ENCODE results near the gene ABCC10.
"Not testable (repeated sequence)": the region's sequence is repeated elsewhere in the genome, so short reads cannot be mapped to it uniquely, and the experiment has no call there.

Gene ABCC10

GRCh38 chr6:43445576-43445975 lies 18.2 kb downstream of the ABCC10 start:
- no peak for TF ChIP-seq ZNF274 (IDR thresholded peaks at IDR 0.05; ENCODE audit: low read depth, low read length)
- H3K4me3 ChIP-seq (ENCODE audit: low read length): no peak overlapping the region

GRCh38 chr6:43447604-43448003 lies 20.3 kb downstream of the ABCC10 start:
- TF ChIP-seq ZNF274 (IDR thresholded peaks at IDR 0.05; ENCODE audit: low read depth, low read length): no peak
- H3K4me3 ChIP-seq (ENCODE audit: low read length): no peak overlapping the region

GRCh38 chr6:43448916-43449315 lies 21.6 kb downstream of the ABCC10 start:
- no peak overlapping the region for H3K4me3 ChIP-seq (ENCODE audit: low read length)
- TF ChIP-seq ZNF274 (IDR thresholded peaks at IDR 0.05; ENCODE audit: low read depth, low read length): no peak

GRCh38 chr6:43450699-43451131 lies 23.4 kb downstream of the ABCC10 start:
- no peak for TF ChIP-seq ZNF274 (IDR thresholded peaks at IDR 0.05; ENCODE audit: low read depth, low read length)
- no peak overlapping the region for H3K4me3 ChIP-seq (ENCODE audit: low read length)

- H3K4me3 ChIP-seq (ENCODE audit: low read length): no peak overlapping the region
- TF ChIP-seq ZNF274 (IDR thresholded peaks at IDR 0.05; ENCODE audit: low read depth, low read length): no peak
Measured at GRCh38 chr6:43451348-43451747, 24.0 kb downstream of the ABCC10 start.

- TF ChIP-seq ZNF274 (IDR thresholded peaks at IDR 0.05; ENCODE audit: low read depth, low read length): no peak
- H3K4me3 ChIP-seq (ENCODE audit: low read length): no peak overlapping the region
Measured at GRCh38 chr6:43451939-43452338, 24.6 kb downstream of the ABCC10 start.

GRCh38 chr6:43452896-43453295 lies 25.6 kb downstream of the ABCC10 start:
- no peak overlapping the region for H3K4me3 ChIP-seq (ENCODE audit: low read length)
- TF ChIP-seq ZNF274 (IDR thresholded peaks at IDR 0.05; ENCODE audit: low read depth, low read length): no peak

GRCh38 chr6:43453831-43454230 lies 26.5 kb downstream of the ABCC10 start:
- H3K4me3 ChIP-seq (ENCODE audit: low read length): no peak overlapping the region
- TF ChIP-seq ZNF274 (IDR thresholded peaks at IDR 0.05; ENCODE audit: low read depth, low read length): no peak

- H3K4me3 ChIP-seq (ENCODE audit: low read length): no peak overlapping the region; the same call in 1 of the 2 replicates
Measured at GRCh38 chr6:43454290-43454695, 27.0 kb downstream of the ABCC10 start.

GRCh38 chr6:43454696-43455530 lies 27.6 kb downstream of the ABCC10 start:
- H3K4me3 ChIP-seq (ENCODE audit: low read length): peak overlapping the region; percentile 60; the same call in 1 of the 2 replicates
- no peak for TF ChIP-seq ZNF274 (IDR thresholded peaks at IDR 0.05; ENCODE audit: low read depth, low read length)

More at GRCh38 chr6:43454290-43454695, 27.0 kb downstream of the ABCC10 start:
- TF ChIP-seq ZNF274 (IDR thresholded peaks at IDR 0.05; ENCODE audit: low read depth, low read length): no peak

GRCh38 chr6:43455531-43456428 lies 28.4 kb downstream of the ABCC10 start, which contains the start of gene DLK2:
TSS of gene DLK2 (minus strand) at chr6:43455548. CDS start at chr6:43454825, 723 bp downstream.
- H3K4me3 ChIP-seq (ENCODE audit: low read length): peak within 1 kb of the TSS; percentile 60; the same call in 1 of the 2 replicates
- no peak for TF ChIP-seq ZNF274 (IDR thresholded peaks at IDR 0.05; ENCODE audit: low read depth, low read length)

- no peak overlapping the region for H3K4me3 ChIP-seq (ENCODE audit: low read length)
- TF ChIP-seq ZNF274 (IDR thresholded peaks at IDR 0.05; ENCODE audit: low read depth, low read length): no peak
Measured at GRCh38 chr6:43457643-43458042, 30.3 kb downstream of the ABCC10 start.

GRCh38 chr6:43458154-43458553 lies 30.8 kb downstream of the ABCC10 start:
- not testable (repeated sequence) for H3K4me3 ChIP-seq (ENCODE audit: low read length)

- H3K4me3 ChIP-seq (ENCODE audit: low read length): no peak overlapping the region
- no peak for TF ChIP-seq ZNF274 (IDR thresholded peaks at IDR 0.05; ENCODE audit: low read depth, low read length)
Measured at GRCh38 chr6:43459535-43459934, 32.2 kb downstream of the ABCC10 start.

Data from GM08714 (cell line).